NCI-H2171 treated with DMSO at 0.1 percent for 48 hours (cell line): ENCODE results near the gene RNF151.
"Not testable (repeated sequence)": the region's sequence is repeated elsewhere in the genome, so short reads cannot be mapped to it uniquely, and the experiment has no call there.

ENCODE experiments used
- DNase-seq: peaks from one replicate; lab custom pipeline; 2025; lab: John Stamatoyannopoulos, UW

Gene RNF151

DNA sequence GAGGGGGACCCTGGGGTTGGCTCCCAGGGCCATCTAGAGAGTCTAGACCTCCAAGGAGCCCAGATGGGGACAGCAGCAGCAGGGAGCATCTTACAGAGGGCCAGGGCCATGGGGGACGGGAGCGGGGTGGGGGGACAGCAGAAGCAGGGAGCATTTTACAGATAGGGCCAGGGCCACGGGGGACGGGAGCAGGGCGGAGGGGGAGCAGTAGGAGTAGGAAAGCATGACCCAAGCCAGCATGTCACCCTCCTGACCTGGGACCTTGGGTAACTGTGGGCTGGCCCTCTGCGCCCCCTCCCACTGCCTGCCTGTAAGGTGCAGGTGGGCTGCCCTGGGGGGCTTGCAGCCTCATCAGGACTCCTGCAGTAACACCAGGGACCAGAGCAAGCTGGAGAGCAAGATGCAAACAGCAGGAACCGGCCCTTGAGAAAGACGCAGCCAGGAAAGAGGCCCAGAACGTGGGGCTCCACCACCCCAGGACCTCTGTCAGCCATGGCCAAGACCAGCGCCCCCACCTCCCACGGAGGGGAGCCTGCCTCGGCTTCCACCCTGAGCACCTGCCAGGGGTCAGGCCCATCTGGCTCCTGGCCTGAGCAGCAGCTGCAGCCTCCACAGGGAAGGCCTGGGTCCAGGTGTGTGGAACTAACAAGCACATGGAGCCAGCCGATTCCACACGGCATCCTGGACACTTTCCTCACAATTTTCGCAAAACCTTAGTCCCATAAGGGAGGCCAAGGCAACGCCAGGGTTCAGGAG, 40.6 kb downstream of the RNF151 start:
- DNase-seq = no peak

DNA sequence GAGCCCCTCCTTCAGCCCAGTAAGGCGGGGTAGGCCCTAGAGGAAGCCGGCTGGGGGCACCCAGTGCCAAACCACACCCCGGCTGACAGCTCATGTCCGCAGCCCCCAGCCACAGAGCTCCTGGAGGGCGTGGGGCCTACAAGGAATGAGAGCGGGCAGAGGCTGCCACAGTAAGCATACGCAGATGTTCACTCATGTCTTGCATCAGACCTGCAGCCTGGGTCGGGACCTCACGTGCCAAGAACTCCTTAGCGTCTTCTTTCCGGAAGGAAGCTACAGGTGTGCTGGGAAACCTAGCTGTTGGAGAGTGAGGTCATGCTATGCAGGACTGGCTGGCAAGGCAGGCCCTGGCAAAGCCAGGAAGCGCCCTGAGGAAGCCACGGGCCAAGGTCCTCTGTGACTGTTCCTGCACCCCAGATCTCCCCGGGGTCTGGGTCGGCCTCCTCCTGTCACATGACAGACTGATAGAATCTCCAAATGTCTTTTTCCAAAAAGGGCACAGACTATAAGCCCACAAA, 41.4 kb downstream of the RNF151 start:
- DNase-seq = peak; percentile 3

DNA sequence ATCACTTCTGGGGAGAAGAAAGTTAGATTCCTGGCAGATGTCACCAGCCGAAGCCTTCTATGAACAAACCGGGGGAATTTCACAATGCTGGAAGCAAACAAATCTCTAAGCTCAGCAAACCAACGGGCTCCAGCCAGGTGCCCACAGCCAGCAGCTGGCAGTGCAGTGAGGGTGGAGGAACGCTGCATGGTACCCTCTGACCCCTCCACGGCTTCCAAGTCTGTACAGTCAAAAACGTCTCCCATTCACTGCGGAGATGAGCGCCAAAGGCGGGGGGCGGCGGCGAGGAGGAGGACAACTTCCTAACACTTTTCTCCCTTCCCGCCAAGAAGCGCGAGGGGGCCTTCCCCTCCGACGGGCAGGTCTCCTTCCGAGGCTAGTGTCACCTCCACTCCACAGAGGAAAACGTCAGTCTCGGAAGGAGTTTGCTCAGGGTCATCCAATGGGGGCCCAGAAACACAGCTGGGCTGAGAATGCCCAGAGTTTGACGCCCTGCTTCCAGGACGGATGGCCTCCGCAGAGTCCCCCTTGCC, 42.0 kb downstream of the RNF151 start:
- DNase-seq = no peak

DNA sequence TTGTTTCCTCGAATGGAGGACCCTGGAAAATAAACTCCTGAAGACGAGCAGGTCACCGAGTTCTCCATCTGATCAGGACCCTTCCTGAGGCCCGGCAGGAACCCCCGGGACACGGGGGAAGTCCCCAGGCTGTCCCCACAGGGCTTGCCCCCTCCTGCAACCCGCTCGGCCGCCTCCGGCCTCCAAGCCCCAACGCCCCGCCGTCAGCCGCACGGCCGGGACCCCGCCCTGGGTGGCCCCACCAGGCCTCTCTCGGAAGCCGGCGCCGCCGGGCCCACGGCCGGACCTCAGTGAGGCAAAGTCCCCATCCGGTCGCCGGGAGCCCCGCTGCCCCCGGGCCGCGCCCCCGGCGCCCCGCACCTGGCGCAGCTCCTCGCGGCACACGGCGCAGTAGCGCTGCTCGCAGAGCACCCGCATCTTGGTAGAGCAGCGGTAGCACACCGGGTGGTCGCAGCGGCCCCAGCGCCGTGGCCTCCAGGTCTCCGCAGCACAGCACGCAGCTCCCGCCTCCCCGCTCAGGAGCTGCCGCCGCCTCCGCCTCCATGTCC, 42.6 kb downstream of the RNF151 start:
- no peak for DNase-seq

DNA sequence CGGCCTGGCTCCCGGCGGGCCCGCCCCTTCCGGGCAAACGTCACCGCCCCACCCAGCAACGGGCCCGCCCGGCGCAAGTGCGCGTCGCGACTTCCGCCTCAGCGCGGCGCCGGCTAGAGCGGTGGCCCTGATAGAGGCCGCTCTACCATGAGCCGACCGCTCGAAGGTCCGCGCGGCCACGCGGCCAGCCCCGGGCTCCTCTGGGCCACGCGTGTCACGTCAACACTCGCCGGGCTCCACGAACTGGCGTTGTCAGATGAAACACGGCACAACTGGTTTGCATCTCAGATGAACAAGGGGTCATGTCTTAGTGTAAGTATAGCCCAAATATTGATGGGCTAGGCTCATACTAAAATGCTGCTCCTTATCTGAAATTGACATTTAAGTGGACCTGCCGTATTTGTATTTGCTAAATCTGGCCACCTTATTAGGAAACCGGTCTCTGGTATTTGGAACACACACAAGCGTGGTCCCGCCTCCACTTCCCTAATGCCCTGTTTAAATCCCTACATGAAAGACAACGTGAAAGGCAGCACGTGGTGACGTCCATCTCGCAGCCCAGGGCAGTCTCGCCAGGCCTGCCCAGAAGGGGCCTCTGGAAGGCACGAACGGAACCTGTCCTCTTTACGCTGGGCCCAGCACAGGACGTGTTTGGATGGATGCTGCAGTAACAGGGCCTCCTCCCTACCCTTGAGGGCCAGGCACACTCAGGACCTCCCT, 43.3 kb downstream of the RNF151 start, which contains the start of gene ZNF598:
ZNF598 (minus strand) TSS at position 31 of the 720 bp plus-strand sequence.
- DNase-seq = peak; percentile 80

DNA sequence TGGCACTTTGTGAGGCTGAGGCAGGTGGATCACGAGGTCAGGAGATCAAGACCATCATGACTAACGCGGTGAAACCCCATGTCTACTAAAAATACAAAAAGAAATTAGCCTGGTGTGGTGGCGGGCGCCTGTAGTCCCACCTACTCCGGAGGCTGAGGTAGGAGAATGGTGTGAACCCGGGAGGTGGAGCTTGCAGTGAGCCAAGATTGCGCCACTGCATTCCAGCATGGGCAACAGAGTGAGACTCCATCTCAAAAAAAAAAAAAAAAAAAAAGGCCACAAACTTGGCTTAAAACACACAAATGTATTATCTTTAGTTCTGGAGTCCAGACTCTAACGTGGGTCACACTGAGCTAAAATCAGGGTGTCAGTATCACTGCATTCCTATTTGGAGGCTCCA, 45.1 kb downstream of the RNF151 start:
- not testable (repeated sequence) for DNase-seq

DNA sequence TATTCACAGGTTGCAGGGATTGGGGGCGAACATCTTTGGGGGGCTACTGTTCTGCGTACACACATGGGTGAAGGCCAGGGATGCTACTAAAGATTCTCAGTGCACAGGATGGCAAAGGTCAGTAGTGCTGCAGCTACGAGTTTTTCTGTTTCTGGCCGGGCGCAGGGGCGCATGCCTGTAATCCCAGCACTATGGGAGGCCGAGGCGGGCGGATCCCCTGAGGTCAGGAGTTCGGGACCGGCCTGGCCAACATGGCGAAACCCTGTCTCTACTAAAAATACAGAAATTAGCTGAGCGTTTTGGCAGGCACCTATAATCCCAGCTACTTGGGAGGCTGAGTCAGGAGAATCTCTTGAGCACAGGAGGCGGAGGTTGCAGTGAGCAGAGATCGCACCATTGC, 46.9 kb downstream of the RNF151 start:
- DNase-seq = no peak

DNA sequence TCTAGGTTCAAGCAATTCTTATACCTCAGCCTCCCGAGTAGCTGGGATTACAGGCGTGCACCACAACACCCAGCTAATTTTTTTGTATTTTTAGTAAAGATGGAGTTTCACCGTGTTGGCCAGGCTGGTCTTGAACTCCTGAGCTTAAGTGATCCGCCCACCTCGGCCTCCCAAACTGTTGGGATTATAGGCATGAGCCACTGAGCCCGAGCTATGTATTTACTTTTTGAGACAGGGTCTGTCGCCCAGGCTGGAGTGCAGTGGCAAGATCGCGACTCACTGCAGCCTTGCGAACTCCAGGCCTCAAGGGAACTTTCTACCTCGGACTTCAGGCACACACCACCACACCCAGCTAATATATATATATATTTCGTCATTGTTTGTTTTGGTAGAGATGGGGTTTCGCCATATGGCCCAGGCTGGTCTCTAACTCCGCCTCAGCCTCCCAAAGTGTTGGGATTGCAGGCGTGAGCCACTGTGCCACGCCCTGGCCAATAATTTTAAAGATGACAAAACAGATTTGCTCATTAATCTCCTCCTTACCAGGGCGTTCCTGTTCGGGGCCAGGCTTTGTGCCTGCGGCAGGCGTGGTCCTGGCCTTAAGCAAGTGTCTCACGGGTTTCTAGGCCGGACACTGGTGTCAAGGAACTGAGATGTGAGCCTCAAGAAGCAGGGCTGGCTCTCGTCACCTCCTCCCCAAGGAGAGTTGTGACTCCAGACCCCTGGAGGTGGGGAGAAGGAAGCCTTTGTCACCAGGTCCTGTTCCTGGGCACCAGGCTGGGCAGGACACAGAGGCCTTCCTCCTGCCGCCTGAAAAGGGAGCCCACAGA, 48.7 kb downstream of the RNF151 start:
- peak; percentile 67 for DNase-seq

DNA sequence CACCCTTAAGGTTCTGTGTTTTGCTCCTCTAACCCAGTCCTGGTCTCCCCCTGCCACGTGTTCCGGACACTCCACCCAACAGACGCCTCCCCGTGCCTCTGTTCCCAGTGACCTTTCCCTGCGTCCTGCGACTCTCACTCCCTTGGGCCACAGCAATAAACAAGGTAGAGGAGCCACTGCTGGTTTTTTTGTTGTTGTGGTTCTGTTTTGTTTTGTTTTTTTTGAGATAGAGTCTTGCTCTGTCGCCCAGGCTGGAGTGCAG, 49.2 kb downstream of the RNF151 start:
- no peak for DNase-seq

DNA sequence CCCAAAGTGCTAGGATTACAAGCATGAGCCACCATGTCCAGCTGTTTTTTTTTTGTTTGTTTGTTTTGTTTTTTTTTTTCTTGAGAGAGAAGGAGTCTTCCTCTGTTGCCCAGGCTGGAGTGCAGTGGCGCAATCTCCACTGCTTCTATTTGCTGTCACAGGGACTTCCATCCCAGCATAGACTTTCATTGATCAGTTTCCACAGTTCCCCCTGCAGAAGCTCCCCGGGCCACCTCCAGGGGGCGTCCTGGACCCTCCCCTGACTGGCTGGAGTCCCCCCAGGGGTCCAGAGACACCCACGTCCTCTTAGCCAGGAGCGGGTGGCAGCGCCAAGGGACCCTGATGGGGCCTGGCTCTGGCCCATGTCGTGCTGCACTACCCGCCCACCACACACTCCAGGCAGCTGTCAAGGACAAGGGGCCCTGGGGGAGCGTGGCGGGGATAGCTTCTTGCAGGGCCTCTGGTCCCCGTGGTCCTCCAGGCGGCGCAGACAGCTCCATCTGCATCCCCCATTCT, 49.8 kb downstream of the RNF151 start:
- no peak for DNase-seq
